H9 (cell line): ENCODE measurements around the gene TGFB3. TPM values are rescaled to one million over a fixed set of nuclear protein-coding genes. Genes with fewer than 3 reads are reported as not detected.

ENCODE experiments used
- DNase-seq: peaks from one replicate; pipeline ENCODE4 v3.0.0-alpha.2; 2017
- H2AFZ ChIP-seq: one replicate; pipeline ENCODE4 v1.6.1; 2013; ENCODE audit warnings: mild to moderate bottlenecking, low read length, control low read depth, moderate library complexity
- H2AK5ac ChIP-seq: 2 replicates; pipeline ENCODE4 v1.6.1; 2013; ENCODE audit warnings: low read length, control low read depth, mixed read lengths; ENCODE audit not compliant: insufficient read length
- H2BK120ac ChIP-seq: one replicate; pipeline ENCODE4 v1.6.1; 2013; ENCODE audit warnings: low read depth, mild to moderate bottlenecking, low read length, control low read depth, inconsistent platforms; ENCODE audit not compliant: poor library complexity, severe bottlenecking
- H2BK12ac ChIP-seq: 2 replicates; pipeline ENCODE4 v1.6.1; 2013; ENCODE audit warnings: low read length, control low read depth, mixed read lengths, low read depth; ENCODE audit not compliant: insufficient read length
- H2BK15ac ChIP-seq: 2 replicates; pipeline ENCODE4 v1.6.1; 2013; ENCODE audit warnings: low read depth, low read length, control low read depth
- H2BK20ac ChIP-seq: one replicate; pipeline ENCODE4 v1.6.1; 2013; ENCODE audit warnings: low read depth, mild to moderate bottlenecking, low read length, control low read depth, inconsistent platforms; ENCODE audit not compliant: poor library complexity, severe bottlenecking
- H2BK5ac ChIP-seq: 2 replicates; pipeline ENCODE4 v1.6.1; 2013; ENCODE audit warnings: low read length, control low read depth, mixed read lengths; ENCODE audit not compliant: insufficient read length
- H3K14ac ChIP-seq: 2 replicates; pipeline ENCODE4 v1.6.1; 2013; ENCODE audit warnings: low read length, control low read depth; ENCODE audit not compliant: insufficient read depth
- H3K18ac ChIP-seq: 2 replicates; pipeline ENCODE4 v1.6.1; 2013; ENCODE audit warnings: low read depth, mild to moderate bottlenecking, mixed read lengths, low read length, control low read depth; ENCODE audit not compliant: insufficient read length
- H3K23ac ChIP-seq: 2 replicates; pipeline ENCODE4 v1.6.1; 2013; ENCODE audit warnings: low read length, control low read depth, mixed read lengths, low read depth; ENCODE audit not compliant: insufficient read length
- H3K23me2 ChIP-seq: 2 replicates; pipeline ENCODE4 v1.6.1; 2013; ENCODE audit warnings: low read depth, mild to moderate bottlenecking, mixed read lengths, low read length, control low read depth; ENCODE audit not compliant: insufficient read length, poor library complexity, severe bottlenecking
- H3K27ac ChIP-seq: 2 replicates; pipeline ENCODE4 v1.5.1; 2013; ENCODE audit warnings: low read length, control low read depth, mixed read lengths, low read depth; ENCODE audit not compliant: insufficient read length
- H3K27me3 ChIP-seq: 2 replicates; pipeline ENCODE4 v1.6.1; 2013; ENCODE audit warnings: low read length, control low read depth, inconsistent platforms; ENCODE audit not compliant: insufficient read depth
- H3K4ac ChIP-seq: 2 replicates; pipeline ENCODE4 v1.6.1; 2013; ENCODE audit warnings: low read depth, mild to moderate bottlenecking, control low read depth, inconsistent platforms, low read length, moderate library complexity
- H3K4me1 ChIP-seq: 2 replicates; pipeline ENCODE4 v1.6.1; 2013; ENCODE audit warnings: low read length, control low read depth, inconsistent platforms; ENCODE audit not compliant: insufficient read depth
- H3K4me2 ChIP-seq: 2 replicates; pipeline ENCODE4 v1.6.1; 2013; ENCODE audit warnings: low read length, control low read depth, mixed read lengths; ENCODE audit not compliant: insufficient read length, insufficient read depth
- H3K56ac ChIP-seq: 2 replicates; pipeline ENCODE4 v1.6.1; 2013; ENCODE audit warnings: low read depth, mild to moderate bottlenecking, mixed read lengths, low read length, control low read depth; ENCODE audit not compliant: insufficient read length
- H3K79me1 ChIP-seq: 2 replicates; pipeline ENCODE4 v1.6.1; 2013; ENCODE audit warnings: low read depth, mild to moderate bottlenecking, moderate library complexity, low read length, control low read depth, inconsistent platforms; ENCODE audit not compliant: insufficient read depth, poor library complexity, severe bottlenecking
- H3K79me2 ChIP-seq: 2 replicates; pipeline ENCODE4 v1.6.1; 2013; ENCODE audit warnings: low read length, control low read depth, inconsistent platforms; ENCODE audit not compliant: insufficient read depth
- H3K9ac ChIP-seq: 2 replicates; pipeline ENCODE4 v1.6.1; 2013; ENCODE audit warnings: low read length, control low read depth, mixed read lengths; ENCODE audit not compliant: insufficient read length; ENCODE audit errors: extremely low read depth
- H3K9me3 ChIP-seq: one replicate; pipeline ENCODE4 v1.6.1; 2013; ENCODE audit warnings: low read depth, low read length, inconsistent platforms; ENCODE audit not compliant: control insufficient read depth
- H3T11ph ChIP-seq: one replicate; pipeline ENCODE4 v1.6.1; 2013; ENCODE audit warnings: mild to moderate bottlenecking, low read length, control low read depth, inconsistent platforms
- H4K20me1 ChIP-seq: one replicate; pipeline ENCODE4 v1.6.1; 2013; ENCODE audit not compliant: control insufficient read depth, insufficient read length, insufficient read depth
- H4K5ac ChIP-seq: 2 replicates; pipeline ENCODE4 v1.6.1; 2013; ENCODE audit warnings: low read depth, mild to moderate bottlenecking, mixed read lengths, low read length, control low read depth; ENCODE audit not compliant: insufficient read length
- H4K8ac ChIP-seq: replicated peaks from 2 replicates; pipeline ENCODE4 v1.6.1; 2013; ENCODE audit warnings: low read length, control low read depth, mixed read lengths, low read depth; ENCODE audit not compliant: insufficient read length
- H4K91ac ChIP-seq: 2 replicates; pipeline ENCODE4 v1.6.1; 2013; ENCODE audit warnings: low read depth, mild to moderate bottlenecking, moderate library complexity, mixed read lengths, low read length, control low read depth; ENCODE audit not compliant: insufficient read length
- H3K27ac Mint-ChIP-seq, 3 experiments: 2 replicates in 2 of 3; 3 replicates in 1 of 3; pipeline ENCODE4 v1.8.0; 2020 to 2021; ENCODE audit warnings: mixed read lengths in 3 of 3, mild to moderate bottlenecking in 1 of 3, moderate library complexity in 1 of 3
- H3K27me3 Mint-ChIP-seq: 2 replicates; pipeline ENCODE4 v1.8.0; 2021; ENCODE audit warnings: low read depth, mild to moderate bottlenecking, moderate library complexity, mixed read lengths
- H3K36me3 Mint-ChIP-seq, 3 experiments: 2 replicates in 2 of 3; 3 replicates in 1 of 3; pipeline ENCODE4 v1.8.0; 2020 to 2021; ENCODE audit warnings: low read depth in 3 of 3, mixed read lengths in 3 of 3; ENCODE audit not compliant: insufficient read depth in 1 of 3
- H3K4me1 Mint-ChIP-seq, 2 experiments: 2 replicates each; pipeline ENCODE4 v1.8.0; 2020; ENCODE audit warnings: mixed read lengths in 2 of 2
- H3K4me3 Mint-ChIP-seq, 2 experiments: 2 replicates in 1 of 2; 3 replicates in 1 of 2; pipeline ENCODE4 v1.8.0; 2020 to 2021; ENCODE audit warnings: mild to moderate bottlenecking in 2 of 2, mixed read lengths in 2 of 2, moderate library complexity in 1 of 2
- H3K9me3 Mint-ChIP-seq, 2 experiments: 2 replicates in 1 of 2; 3 replicates in 1 of 2; pipeline ENCODE4 v1.8.0; 2020; ENCODE audit warnings: mild to moderate bottlenecking in 2 of 2, mixed read lengths in 2 of 2, moderate library complexity in 1 of 2
- WGBS: extraction: QIAGEN DNeasy Blood & Tissue Kit; methylation state at CpG from one replicate; pipeline ENCODE4 v1.1.7; 2013; ENCODE audit warnings: missing lambda C conversion rate, low lambda C conversion rate, mixed read lengths; ENCODE audit not compliant: insufficient read length; ENCODE audit errors: extremely low coverage; 5-methylcytosine and 5-hydroxymethylcytosine counted together
- total RNA-seq: library from RNA; stranded (reverse); gene quantifications from 2 replicates; pipeline ENCODE4 v1.2.1, GENCODE V29; 2021
- TF ChIP-seq, protein P1 (sequence below): fragments of 200-600 bp; sonication (generic); conservative IDR thresholded peaks from 3 replicates; pipeline ENCODE4 v1.8.0; 2021; ENCODE audit warnings: antibody characterized with exemption, mild to moderate bottlenecking

The TGFB3 gene
- total RNA-seq, 1 experiment from 2014 or later: 0.37 TPM

DNA sequence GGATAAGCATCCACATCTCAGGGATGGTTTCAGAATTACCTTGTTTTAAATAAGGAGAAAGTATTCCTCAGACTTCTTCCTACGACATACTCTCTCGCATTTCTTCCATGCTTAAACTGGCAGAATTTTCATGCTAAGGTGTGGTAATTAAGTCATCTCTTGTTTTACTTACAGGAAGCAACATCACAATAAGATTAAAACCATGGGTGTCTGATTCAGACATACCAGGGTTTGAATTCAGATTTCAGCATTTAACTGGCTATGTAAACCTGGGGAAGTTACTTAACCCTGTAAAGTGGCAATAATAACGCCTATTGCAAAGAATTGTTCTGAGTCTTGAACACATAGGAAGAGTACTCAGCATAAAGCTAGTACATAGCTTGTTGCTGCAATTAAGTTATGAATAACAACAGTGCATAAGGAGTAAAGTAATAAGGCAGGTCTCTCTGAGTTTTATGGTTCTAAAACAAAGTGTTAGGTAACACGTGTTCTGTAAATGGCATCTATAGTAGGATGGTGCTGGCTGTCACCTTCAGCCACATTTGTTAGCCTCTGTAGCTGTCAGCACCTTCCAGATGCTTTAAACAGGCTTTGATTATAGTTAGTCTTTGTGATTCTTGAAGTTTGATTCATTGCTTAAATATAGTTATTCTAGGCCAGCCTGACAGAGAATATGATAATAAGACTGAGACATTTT lies 42.6 kb upstream of the TGFB3 start:
- Mint-ChIP-seq H3K27ac (no peak overlapping the region), H3K4me1 (peaks cover 15% of the 10 kb centered on the region in 2 experiments), H3K36me3 (peaks cover 9 to 32% (median 17%) of the 10 kb centered on the region in 3 experiments), H3K9me3 (peaks cover 2 to 5% of the 10 kb centered on the region in 2 experiments; a peak in 3 of 5 replicates), H3K4me3 (no peak overlapping the region), H3K27me3 (no peaks in the 10 kb centered on the region)
- no peak for DNase-seq
- Histone ChIP-seq H3K4me2 (no peak overlapping the region), H3K23me2 (no peaks in the 10 kb centered on the region), H4K91ac (no peak overlapping the region), H4K8ac (no peak overlapping the region), H3K9ac (no peak overlapping the region), H3K18ac (no peak overlapping the region), H2BK120ac (no peak overlapping the region), H3T11ph (no peak overlapping the region), H3K27me3 (no peaks in the 10 kb centered on the region), H2AFZ (no peak overlapping the region), H2AK5ac (no peak overlapping the region), H3K23ac (no peak overlapping the region), H2BK15ac (no peak overlapping the region), H3K14ac (no peak overlapping the region), H3K79me2 (no peaks in the 10 kb centered on the region), H3K9me3 (no peaks in the 10 kb centered on the region), H3K27ac (no peak overlapping the region), H3K4me1 (no peaks in the 10 kb centered on the region; the same call in 1 of the 2 replicates), H3K4ac (no peak overlapping the region), H2BK20ac (no peak overlapping the region), H3K56ac (no peak overlapping the region), H2BK12ac (no peak overlapping the region), H4K5ac (no peak overlapping the region), H2BK5ac (no peak overlapping the region), H4K20me1 (no peaks in the 10 kb centered on the region), H3K79me1 (no peaks in the 10 kb centered on the region)
- TF ChIP-seq, protein P1, sequence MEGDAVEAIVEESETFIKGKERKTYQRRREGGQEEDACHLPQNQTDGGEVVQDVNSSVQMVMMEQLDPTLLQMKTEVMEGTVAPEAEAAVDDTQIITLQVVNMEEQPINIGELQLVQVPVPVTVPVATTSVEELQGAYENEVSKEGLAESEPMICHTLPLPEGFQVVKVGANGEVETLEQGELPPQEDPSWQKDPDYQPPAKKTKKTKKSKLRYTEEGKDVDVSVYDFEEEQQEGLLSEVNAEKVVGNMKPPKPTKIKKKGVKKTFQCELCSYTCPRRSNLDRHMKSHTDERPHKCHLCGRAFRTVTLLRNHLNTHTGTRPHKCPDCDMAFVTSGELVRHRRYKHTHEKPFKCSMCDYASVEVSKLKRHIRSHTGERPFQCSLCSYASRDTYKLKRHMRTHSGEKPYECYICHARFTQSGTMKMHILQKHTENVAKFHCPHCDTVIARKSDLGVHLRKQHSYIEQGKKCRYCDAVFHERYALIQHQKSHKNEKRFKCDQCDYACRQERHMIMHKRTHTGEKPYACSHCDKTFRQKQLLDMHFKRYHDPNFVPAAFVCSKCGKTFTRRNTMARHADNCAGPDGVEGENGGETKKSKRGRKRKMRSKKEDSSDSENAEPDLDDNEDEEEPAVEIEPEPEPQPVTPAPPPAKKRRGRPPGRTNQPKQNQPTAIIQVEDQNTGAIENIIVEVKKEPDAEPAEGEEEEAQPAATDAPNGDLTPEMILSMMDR: no peak
- WGBS: no CpG with 5 or more reads among the region's 4 CpGs
